ENCODE data around the gene CDK3.
"Not testable (repeated sequence)": the region's sequence is repeated elsewhere in the genome, so short reads cannot be mapped to it uniquely, and the experiment has no call there.

Gene CDK3

GRCh38 chr17:76044475-76045007 lies 43.9 kb downstream of the CDK3 start:
- DNase-seq, result not testable (repeated sequence)

- DNase-seq, result no peak
These were observed 45.4 kb downstream of the CDK3 start for GRCh38 chr17:76046064-76046463.

- DNase-seq, result no peak
These were observed 47.5 kb downstream of the CDK3 start for GRCh38 chr17:76048025-76048605.

- DNase-seq, result no peak
These were observed 48.1 kb downstream of the CDK3 start for GRCh38 chr17:76048711-76049110.

- DNase-seq, result no peak
These were observed 48.6 kb downstream of the CDK3 start for GRCh38 chr17:76049239-76049638.

GRCh38 chr17:76049836-76050537 lies 49.3 kb downstream of the CDK3 start:
- no peak for DNase-seq

- DNase-seq, result no peak
These were observed 50.1 kb downstream of the CDK3 start for GRCh38 chr17:76050538-76051467.

GRCh38 chr17:76051561-76051960 lies 50.9 kb downstream of the CDK3 start:
- no peak for DNase-seq

- DNase-seq, result no peak
These were observed 52.8 kb downstream of the CDK3 start for GRCh38 chr17:76053246-76054111.

- no peak for DNase-seq
These were observed 53.4 kb downstream of the CDK3 start for GRCh38 chr17:76054112-76054476.
